Kidney capillary endothelial cell (primary cell): ENCODE results near the gene CDH23.

ENCODE experiments used
- DNase-seq: peaks from one replicate; pipeline ENCODE4 v3.0.0-alpha.2; 2018; ENCODE audit warnings: low spot score

The CDH23 gene

GRCh38 chr10:71516890-71517289 is 120.2 kb downstream of the CDH23 start:
- no peak for DNase-seq

GRCh38 chr10:71517298-71518169 is 120.8 kb downstream of the CDH23 start:
- DNase-seq = no peak

- DNase-seq = peak; percentile 81
Observed at GRCh38 chr10:71520042-71520441, 123.3 kb downstream of the CDH23 start.

- no peak for DNase-seq
Observed at GRCh38 chr10:71521504-71522441, 125.1 kb downstream of the CDH23 start.

- no peak for DNase-seq
Observed at GRCh38 chr10:71522442-71523144, 125.9 kb downstream of the CDH23 start.

GRCh38 chr10:71523756-71524155 is 127.0 kb downstream of the CDH23 start:
- DNase-seq = no peak

GRCh38 chr10:71525092-71525491 is 128.4 kb downstream of the CDH23 start:
- DNase-seq = no peak

GRCh38 chr10:71525721-71526120 is 129.0 kb downstream of the CDH23 start:
- DNase-seq = no peak

GRCh38 chr10:71526653-71527052 is 129.9 kb downstream of the CDH23 start:
- DNase-seq = no peak

- DNase-seq = no peak
Observed at GRCh38 chr10:71527135-71527534, 130.4 kb downstream of the CDH23 start.

GRCh38 chr10:71528371-71529206 is 131.9 kb downstream of the CDH23 start:
- no peak for DNase-seq

GRCh38 chr10:71529207-71529827 is 132.6 kb downstream of the CDH23 start:
- no peak for DNase-seq

- DNase-seq = no peak
Observed at GRCh38 chr10:71530781-71531180, 134.1 kb downstream of the CDH23 start.

GRCh38 chr10:71531485-71532446 is 135.0 kb downstream of the CDH23 start:
- DNase-seq = no peak

GRCh38 chr10:71532878-71533277 is 136.2 kb downstream of the CDH23 start:
- no peak for DNase-seq

- DNase-seq = no peak
Observed at GRCh38 chr10:71533936-71534335, 137.2 kb downstream of the CDH23 start.

- no peak for DNase-seq
Observed at GRCh38 chr10:71534568-71535194, 138.0 kb downstream of the CDH23 start.

GRCh38 chr10:71536332-71536731 is 139.6 kb downstream of the CDH23 start:
- peak; percentile 44 for DNase-seq

GRCh38 chr10:71537125-71537524 is 140.4 kb downstream of the CDH23 start:
- DNase-seq = no peak
